GM12878 (cell line): ENCODE measurements around the gene PLEKHG2. TPM values are rescaled to one million over a fixed set of nuclear protein-coding genes. Genes with fewer than 3 reads are reported as not detected.
A peak's percentile ranks its signal among the peaks of the same experiment; 100 is the strongest.

Source experiments
- CREM ChIP-seq: IDR thresholded peaks from 2 replicates; pipeline ENCODE4 v1.6.1; 2014; ENCODE audit warnings: antibody characterized with exemption, low read depth
- DPF2 ChIP-seq: fragments of 450-650 bp; IDR thresholded peaks from 2 replicates; pipeline ENCODE4 v1.6.1; 2017; ENCODE audit warnings: mild to moderate bottlenecking
- FOXK2 ChIP-seq: fragments of 450-650 bp; IDR thresholded peaks from 2 replicates; pipeline ENCODE4 v1.6.1; 2017; ENCODE audit warnings: mild to moderate bottlenecking, moderate library complexity
- GATAD2B ChIP-seq: fragments of 450-650 bp; conservative IDR thresholded peaks from 2 replicates; pipeline ENCODE4 v1.6.1; 2017; ENCODE audit warnings: low read depth, mild to moderate bottlenecking, moderate library complexity
- IKZF2 ChIP-seq, 2 experiments: fragments of 450-650 bp; IDR thresholded peaks; 2 replicates each; pipeline ENCODE4 v1.6.1; 2017; ENCODE audit warnings: mild to moderate bottlenecking in 2 of 2, moderate library complexity in 2 of 2
- JUNB ChIP-seq: IDR thresholded peaks from 2 replicates; pipeline ENCODE4 v1.6.1; 2016; ENCODE audit warnings: antibody characterized with exemption, mild to moderate bottlenecking
- MEF2B ChIP-seq: fragments of 450-650 bp; IDR thresholded peaks from 2 replicates; pipeline ENCODE4 v1.6.1; 2018; ENCODE audit warnings: mild to moderate bottlenecking, moderate library complexity; ENCODE audit not compliant: partially characterized antibody, poor library complexity, severe bottlenecking
- NFIC ChIP-seq: IDR thresholded peaks from 2 replicates; pipeline ENCODE4 v1.6.1; 2012; ENCODE audit warnings: low read depth, mild to moderate bottlenecking, inconsistent platforms, low read length, moderate library complexity
- NRF1 ChIP-seq: conservative IDR thresholded peaks from 2 replicates; pipeline ENCODE4 v1.6.1; 2011; ENCODE audit warnings: mild to moderate bottlenecking, low read depth, low read length, improper control_type of control experiment
- POLR2A ChIP-seq: IDR thresholded peaks from 2 replicates; pipeline ENCODE4 v1.6.1; 2011; ENCODE audit warnings: low read depth, mild to moderate bottlenecking, low read length
- POU2F2 ChIP-seq: IDR thresholded peaks from 3 replicates; pipeline ENCODE4 v1.6.1; 2011; ENCODE audit warnings: low read depth, mild to moderate bottlenecking, low read length, borderline replicate concordance
- RAD51 ChIP-seq: fragments of 450-650 bp; IDR thresholded peaks from 2 replicates; pipeline ENCODE4 v1.6.1; 2016; ENCODE audit warnings: moderate library complexity, mild to moderate bottlenecking, inconsistent platforms
- RB1 ChIP-seq: fragments of 450-650 bp; formaldehyde crosslinking; IDR thresholded peaks from 2 replicates; pipeline ENCODE4 v1.6.1; 2017; ENCODE audit warnings: mild to moderate bottlenecking, borderline replicate concordance
- RFX5 ChIP-seq: IDR thresholded peaks from 2 replicates; pipeline ENCODE4 v1.6.1; 2011; ENCODE audit warnings: low read depth, low read length, improper control_type of control experiment
- SMARCA5 ChIP-seq: fragments of 450-650 bp; IDR thresholded peaks from 2 replicates; pipeline ENCODE4 v1.6.1; 2017; ENCODE audit warnings: mild to moderate bottlenecking
- STAT3 ChIP-seq: IDR thresholded peaks from 2 replicates; pipeline ENCODE4 v1.6.1; 2011; ENCODE audit warnings: low read depth, low read length, improper control_type of control experiment
- SUPT20H ChIP-seq: IDR thresholded peaks from 2 replicates; pipeline ENCODE4 v1.6.1; 2011; ENCODE audit warnings: low read depth, mild to moderate bottlenecking, low read length, moderate library complexity, borderline replicate concordance; ENCODE audit not compliant: control insufficient read depth
- SUZ12 ChIP-seq: fragments of 200-600 bp; sonication (generic); IDR thresholded peaks from one replicate; pipeline ENCODE4 v1.6.1; 2018; ENCODE audit warnings: antibody characterized with exemption, mild to moderate bottlenecking; ENCODE audit not compliant: unreplicated experiment
- TARDBP ChIP-seq: IDR thresholded peaks from 2 replicates; pipeline ENCODE4 v1.6.1; 2016; ENCODE audit warnings: borderline replicate concordance
- ZNF622 ChIP-seq: fragments of 450-650 bp; IDR thresholded peaks from 2 replicates; pipeline ENCODE4 v1.6.1; 2017; ENCODE audit warnings: mild to moderate bottlenecking, inconsistent platforms
- ZSCAN29 ChIP-seq: fragments of 450-650 bp; IDR thresholded peaks from 2 replicates; pipeline ENCODE4 v1.6.1; 2017; ENCODE audit warnings: mild to moderate bottlenecking, moderate library complexity
- polyA plus RNA-seq, 11 experiments: library from polyadenylated mRNA; depleted of rRNA in 4 of 11; unstranded in 6 of 11; stranded (reverse) in 5 of 11; fragments of >200 nt; fragmentation: Nextera tagmentation in 4 of 11; fragmentation: Illumina TruSeq in 1 of 11; extraction: Ambion mirVana in 4 of 11; extraction: Trizol in 1 of 11; gene quantifications; 1 replicate in 1 of 11; 2 replicates in 10 of 11; pipeline versions ENCODE4 v1.2.1 to v1.2.3, GENCODE V29; 2011 to 2016; ENCODE audit warnings: inconsistent platforms in 2 of 11, missing spikeins in 2 of 11, low read depth in 1 of 11
- total RNA-seq, 4 experiments: library from RNA; depleted of rRNA in 3 of 4; stranded (reverse); fragments of >200 nt in 3 of 4; fragmentation: Illumina TruSeq in 1 of 4; extraction: Trizol in 1 of 4; gene quantifications; 2 replicates each; pipeline versions ENCODE4 v1.2.1 to v1.2.3, GENCODE V29; 2013 to 2021
- TF ChIP-seq, protein P1 (sequence below): IDR thresholded peaks from 2 replicates; pipeline ENCODE4 v1.6.1; 2012; ENCODE audit warnings: low read length, inconsistent platforms
- TF ChIP-seq, protein P2 (sequence below), 3 experiments: IDR thresholded peaks in 2 of 3; conservative IDR thresholded peaks in 1 of 3; 2 replicates each; pipeline ENCODE4 v1.5.1; 2011; ENCODE audit warnings: low read depth in 3 of 3, low read length in 3 of 3, mild to moderate bottlenecking in 3 of 3, control low read depth in 2 of 3, moderate library complexity in 2 of 3, inconsistent platforms in 1 of 3, mixed read lengths in 1 of 3; ENCODE audit not compliant: control insufficient read depth in 2 of 3, insufficient read depth in 1 of 3; ENCODE audit errors: extremely low read depth in 1 of 3
- TF ChIP-seq, protein P3 (sequence below): IDR thresholded peaks from 2 replicates; pipeline ENCODE4 v1.6.1; 2011; ENCODE audit warnings: borderline replicate concordance, low read depth, mild to moderate bottlenecking, moderate library complexity, low read length; ENCODE audit not compliant: insufficient read depth, poor library complexity, severe bottlenecking
- TF ChIP-seq, protein P4 (sequence below): IDR thresholded peaks from 2 replicates; pipeline ENCODE4 v1.6.1; 2011; ENCODE audit warnings: mild to moderate bottlenecking, low read depth, low read length, moderate library complexity; ENCODE audit not compliant: insufficient replicate concordance

The PLEKHG2 gene
- total and polyA plus RNA-seq, 10 of the 15 experiments (the other 5 are each of a cell fraction or from before 2014, with no cell fraction given), result 3.0 to 62.5 (median 17.2) TPM

DNA sequence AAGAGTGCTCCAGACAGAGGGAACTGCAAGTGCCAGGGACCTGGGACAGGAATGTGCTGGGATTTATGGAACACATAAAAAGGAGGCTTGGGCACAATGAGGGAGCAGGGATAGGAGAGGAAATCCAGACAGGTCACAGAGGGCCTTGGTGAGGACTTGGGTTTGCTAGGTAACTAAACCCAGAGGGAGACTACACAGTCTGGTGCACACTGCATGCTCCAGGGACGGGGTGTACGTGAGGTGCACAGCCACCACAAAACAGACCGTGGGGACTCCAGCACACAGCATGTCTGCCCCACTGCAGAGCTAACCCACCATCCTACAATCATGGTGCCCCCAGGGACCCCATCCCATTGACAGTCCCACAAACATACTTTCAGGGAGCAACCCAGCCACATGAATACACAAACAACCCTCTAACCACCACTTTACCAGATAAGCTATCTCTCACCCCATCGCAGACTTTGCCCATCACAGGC lies 11.4 kb upstream of the PLEKHG2 start (continued):
- TF ChIP-seq, protein P1, sequence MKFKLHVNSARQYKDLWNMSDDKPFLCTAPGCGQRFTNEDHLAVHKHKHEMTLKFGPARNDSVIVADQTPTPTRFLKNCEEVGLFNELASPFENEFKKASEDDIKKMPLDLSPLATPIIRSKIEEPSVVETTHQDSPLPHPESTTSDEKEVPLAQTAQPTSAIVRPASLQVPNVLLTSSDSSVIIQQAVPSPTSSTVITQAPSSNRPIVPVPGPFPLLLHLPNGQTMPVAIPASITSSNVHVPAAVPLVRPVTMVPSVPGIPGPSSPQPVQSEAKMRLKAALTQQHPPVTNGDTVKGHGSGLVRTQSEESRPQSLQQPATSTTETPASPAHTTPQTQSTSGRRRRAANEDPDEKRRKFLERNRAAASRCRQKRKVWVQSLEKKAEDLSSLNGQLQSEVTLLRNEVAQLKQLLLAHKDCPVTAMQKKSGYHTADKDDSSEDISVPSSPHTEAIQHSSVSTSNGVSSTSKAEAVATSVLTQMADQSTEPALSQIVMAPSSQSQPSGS, result no peak
- TF ChIP-seq SMARCA5 (no peak), NFIC (no peak), TARDBP (no peak), SUPT20H (no peak), FOXK2 (no peak), DPF2 (peak; percentile 10; the same call in 1 of the 2 replicates), POU2F2 (no peak), ZSCAN29 (no peak), POLR2A (no peak), CREM (no peak), MEF2B (peak; percentile 83), NRF1 (no peak), RFX5 (no peak), RB1 (no peak), STAT3 (no peak), SUZ12 (no peak), JUNB (no peak), GATAD2B (0 out of 2 replicates have a peak, but pooled peaks have one; percentile 25), ZNF622 (no peak), RAD51 (no peak), IKZF2 (IDR thresholded peaks at IDR 0.05) (0 out of 4 replicates have a peak, but pooled peaks of 1 of the 2 experiments have one; percentile 25)
- TF ChIP-seq, protein P2, sequence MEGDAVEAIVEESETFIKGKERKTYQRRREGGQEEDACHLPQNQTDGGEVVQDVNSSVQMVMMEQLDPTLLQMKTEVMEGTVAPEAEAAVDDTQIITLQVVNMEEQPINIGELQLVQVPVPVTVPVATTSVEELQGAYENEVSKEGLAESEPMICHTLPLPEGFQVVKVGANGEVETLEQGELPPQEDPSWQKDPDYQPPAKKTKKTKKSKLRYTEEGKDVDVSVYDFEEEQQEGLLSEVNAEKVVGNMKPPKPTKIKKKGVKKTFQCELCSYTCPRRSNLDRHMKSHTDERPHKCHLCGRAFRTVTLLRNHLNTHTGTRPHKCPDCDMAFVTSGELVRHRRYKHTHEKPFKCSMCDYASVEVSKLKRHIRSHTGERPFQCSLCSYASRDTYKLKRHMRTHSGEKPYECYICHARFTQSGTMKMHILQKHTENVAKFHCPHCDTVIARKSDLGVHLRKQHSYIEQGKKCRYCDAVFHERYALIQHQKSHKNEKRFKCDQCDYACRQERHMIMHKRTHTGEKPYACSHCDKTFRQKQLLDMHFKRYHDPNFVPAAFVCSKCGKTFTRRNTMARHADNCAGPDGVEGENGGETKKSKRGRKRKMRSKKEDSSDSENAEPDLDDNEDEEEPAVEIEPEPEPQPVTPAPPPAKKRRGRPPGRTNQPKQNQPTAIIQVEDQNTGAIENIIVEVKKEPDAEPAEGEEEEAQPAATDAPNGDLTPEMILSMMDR (IDR thresholded peaks at IDR 0.05 in 2 of 3, conservative IDR thresholded peaks at IDR 0.05 in 1 of 3; ENCODE audit: control insufficient read depth in 2 of 3, extremely low read depth in 1 of 3, insufficient read depth in 1 of 3, low read depth in 3 of 3, low read length in 3 of 3), result no peak
- TF ChIP-seq, protein P3, sequence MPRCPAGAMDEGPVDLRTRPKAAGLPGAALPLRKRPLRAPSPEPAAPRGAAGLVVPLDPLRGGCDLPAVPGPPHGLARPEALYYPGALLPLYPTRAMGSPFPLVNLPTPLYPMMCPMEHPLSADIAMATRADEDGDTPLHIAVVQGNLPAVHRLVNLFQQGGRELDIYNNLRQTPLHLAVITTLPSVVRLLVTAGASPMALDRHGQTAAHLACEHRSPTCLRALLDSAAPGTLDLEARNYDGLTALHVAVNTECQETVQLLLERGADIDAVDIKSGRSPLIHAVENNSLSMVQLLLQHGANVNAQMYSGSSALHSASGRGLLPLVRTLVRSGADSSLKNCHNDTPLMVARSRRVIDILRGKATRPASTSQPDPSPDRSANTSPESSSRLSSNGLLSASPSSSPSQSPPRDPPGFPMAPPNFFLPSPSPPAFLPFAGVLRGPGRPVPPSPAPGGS, result no peak
- TF ChIP-seq, protein P4, sequence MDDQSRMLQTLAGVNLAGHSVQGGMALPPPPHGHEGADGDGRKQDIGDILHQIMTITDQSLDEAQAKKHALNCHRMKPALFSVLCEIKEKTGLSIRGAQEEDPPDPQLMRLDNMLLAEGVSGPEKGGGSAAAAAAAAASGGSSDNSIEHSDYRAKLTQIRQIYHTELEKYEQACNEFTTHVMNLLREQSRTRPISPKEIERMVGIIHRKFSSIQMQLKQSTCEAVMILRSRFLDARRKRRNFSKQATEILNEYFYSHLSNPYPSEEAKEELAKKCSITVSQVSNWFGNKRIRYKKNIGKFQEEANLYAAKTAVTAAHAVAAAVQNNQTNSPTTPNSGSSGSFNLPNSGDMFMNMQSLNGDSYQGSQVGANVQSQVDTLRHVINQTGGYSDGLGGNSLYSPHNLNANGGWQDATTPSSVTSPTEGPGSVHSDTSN, result peak; percentile 4
